Ammon's horn (tissue), 1 donor: ENCODE results near the gene GFAP.

Experiments
- DNase-seq: peaks from one replicate; pipeline ENCODE4 v3.0.0-alpha.2; 2016; ENCODE audit warnings: low spot score

GFAP gene

DNA sequence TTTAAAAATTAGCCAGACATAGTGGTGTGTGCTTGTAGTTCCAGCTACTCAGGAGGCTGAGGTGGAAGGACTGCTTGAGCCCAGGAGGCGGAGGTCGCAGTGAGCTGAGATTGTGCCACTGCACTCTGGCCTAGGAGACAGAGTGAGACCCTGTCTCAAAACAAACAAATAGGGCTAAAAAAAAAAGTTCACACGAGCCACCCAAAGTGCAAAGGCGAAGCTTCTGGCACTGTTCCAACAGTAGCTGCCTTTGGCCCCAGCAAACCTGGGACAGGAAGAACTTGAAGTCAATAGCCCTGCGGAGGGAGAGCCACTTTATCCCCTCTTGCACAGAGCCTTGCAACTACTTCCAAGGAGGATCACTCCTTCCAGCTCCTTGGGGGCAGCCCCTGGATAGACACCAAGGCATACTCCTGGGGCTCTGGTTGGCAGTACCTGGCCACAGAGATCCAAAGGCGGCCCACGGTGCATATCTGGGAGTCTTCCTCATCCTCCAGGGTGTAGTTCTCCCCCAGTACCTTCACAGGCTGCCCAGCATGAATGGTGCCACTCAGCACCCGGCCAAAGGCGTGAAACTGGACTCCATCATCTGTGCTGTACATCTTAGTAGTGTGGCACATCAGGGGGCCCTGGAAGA lies 52.9 kb downstream of the GFAP start:
- no peak for DNase-seq

- no peak for DNase-seq
Measured at GRCh38 chr17:44859701-44860100, 55.6 kb downstream of the GFAP start.

DNA sequence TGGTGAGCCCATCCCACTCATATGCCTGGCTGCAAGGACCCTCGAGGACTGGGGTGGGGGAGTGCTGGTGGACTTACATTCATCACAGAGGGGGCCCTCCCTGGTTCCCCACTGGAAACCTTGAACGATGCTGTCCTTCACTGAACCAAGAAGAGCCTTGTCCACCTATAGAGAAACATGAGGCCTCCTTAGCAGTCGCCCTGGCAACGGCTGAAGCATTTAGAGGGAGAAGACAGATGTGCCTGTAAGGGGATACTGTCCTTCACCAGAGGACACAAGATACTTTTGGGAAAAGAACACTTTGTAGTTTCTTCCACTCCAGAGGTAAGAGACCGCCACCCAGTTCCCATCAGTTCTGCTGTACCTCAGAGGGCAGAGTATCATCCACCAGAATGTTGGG lies 61.1 kb downstream of the GFAP start:
- DNase-seq, result no peak
